ENCODE data around the gene FLT4.
"Not testable (repeated sequence)": the region's sequence is repeated elsewhere in the genome, so short reads cannot be mapped to it uniquely, and the experiment has no call there.

FLT4 gene

DNA sequence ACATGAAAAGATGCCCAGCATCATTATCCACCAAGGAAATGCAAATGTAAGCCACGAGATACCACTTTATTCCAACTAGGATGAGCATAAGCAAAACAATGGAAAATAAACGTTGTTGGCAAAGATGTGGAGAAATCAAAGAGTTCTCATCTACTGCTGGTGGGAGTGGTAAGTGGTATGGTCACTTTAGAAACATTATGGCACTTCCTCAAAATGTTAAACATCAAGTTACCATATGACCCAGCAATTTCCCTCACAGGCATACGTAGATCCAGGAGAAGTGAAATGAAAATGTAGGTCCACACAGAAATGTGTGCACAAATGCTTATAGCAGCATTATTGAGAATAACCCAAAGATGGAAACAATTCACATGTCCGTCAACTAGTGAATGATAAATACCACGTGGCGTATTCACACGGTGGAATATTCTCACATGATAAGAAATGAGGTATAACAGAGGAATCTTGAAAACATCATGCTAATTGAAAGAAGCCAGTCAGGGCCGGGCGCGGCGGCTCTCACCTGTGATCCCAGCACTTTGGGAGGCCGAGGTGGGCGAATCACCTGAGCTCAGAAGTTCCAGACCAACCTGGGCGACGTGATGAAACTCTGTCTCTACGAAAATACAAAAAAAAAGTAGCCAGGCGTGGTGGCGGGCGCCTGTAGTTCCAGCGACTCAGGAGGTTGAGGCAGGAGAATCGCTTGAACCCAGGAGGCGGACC lies 16.4 kb upstream of the FLT4 start:
- Histone ChIP-seq H3K4me3 (ENCODE audit: low read depth, low read length) (no peak overlapping the region), H3K27me3 (replicated peaks) (no peaks in the 10 kb centered on the region), H3K36me3 (replicated peaks) (no peaks in the 10 kb centered on the region), H3K27ac (no peak overlapping the region)
- DNase-seq: no peak
- in situ Hi-C loops (cut with HindIII; ENCODE audit: low pct_ligation_motif_present, low sequenced_read_pairs): no loop called here
- TF ChIP-seq, protein P1, sequence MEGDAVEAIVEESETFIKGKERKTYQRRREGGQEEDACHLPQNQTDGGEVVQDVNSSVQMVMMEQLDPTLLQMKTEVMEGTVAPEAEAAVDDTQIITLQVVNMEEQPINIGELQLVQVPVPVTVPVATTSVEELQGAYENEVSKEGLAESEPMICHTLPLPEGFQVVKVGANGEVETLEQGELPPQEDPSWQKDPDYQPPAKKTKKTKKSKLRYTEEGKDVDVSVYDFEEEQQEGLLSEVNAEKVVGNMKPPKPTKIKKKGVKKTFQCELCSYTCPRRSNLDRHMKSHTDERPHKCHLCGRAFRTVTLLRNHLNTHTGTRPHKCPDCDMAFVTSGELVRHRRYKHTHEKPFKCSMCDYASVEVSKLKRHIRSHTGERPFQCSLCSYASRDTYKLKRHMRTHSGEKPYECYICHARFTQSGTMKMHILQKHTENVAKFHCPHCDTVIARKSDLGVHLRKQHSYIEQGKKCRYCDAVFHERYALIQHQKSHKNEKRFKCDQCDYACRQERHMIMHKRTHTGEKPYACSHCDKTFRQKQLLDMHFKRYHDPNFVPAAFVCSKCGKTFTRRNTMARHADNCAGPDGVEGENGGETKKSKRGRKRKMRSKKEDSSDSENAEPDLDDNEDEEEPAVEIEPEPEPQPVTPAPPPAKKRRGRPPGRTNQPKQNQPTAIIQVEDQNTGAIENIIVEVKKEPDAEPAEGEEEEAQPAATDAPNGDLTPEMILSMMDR (IDR thresholded peaks at IDR 0.05; ENCODE audit: low read depth, low read length, missing control alignments): no peak

DNA sequence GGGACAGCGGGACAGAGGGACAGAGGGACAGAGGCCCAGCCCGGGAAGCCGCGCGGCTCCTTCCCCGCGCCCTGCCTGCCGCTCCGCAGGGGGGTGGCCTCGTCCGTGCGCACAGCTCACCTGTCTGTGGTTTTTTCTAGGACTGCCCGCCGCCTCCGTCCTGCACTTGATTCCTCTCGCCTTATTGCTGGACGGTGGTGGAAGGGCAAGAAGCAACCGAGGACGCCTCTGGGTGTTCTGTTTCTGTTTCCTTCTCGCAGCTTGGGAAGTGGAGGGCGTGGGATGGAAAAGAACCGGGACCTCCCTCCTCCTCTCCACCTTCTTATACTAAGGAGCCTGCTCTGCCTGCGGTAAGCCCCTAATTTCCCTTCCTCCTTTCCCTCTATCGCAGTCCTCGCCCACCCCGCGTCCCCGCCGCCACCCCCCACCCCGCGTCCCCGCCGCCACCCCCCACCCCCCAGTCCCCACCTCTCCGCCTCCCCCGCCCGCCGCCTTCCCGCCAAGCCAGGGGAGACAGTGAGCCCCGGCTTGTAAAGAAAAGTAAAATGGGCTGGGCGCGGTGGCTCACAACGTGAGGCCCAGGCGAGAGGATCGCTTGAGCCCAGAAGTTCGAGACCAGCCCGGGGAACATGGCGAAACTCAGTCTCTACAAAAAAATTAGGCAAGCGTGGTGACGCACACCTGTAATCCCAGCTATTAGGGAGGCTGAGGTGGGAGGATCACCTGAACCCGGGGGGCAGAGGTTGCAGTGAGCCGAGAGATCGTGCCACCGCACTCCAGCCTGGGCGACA lies 9.6 kb upstream of the FLT4 start:
- no peak overlapping the region for H3K4me3 ChIP-seq (ENCODE audit: low read depth, low read length)
- in situ Hi-C loops (cut with HindIII; ENCODE audit: low pct_ligation_motif_present, low sequenced_read_pairs): no loop called here
- TF ChIP-seq, protein P1 (IDR thresholded peaks at IDR 0.05; ENCODE audit: low read depth, low read length, missing control alignments): no peak
- H3K27ac ChIP-seq: no peak overlapping the region
- H3K27me3 ChIP-seq (replicated peaks): peaks cover 6% of the 10 kb centered on the region
- DNase-seq: no peak
- no peaks in the 10 kb centered on the region for H3K36me3 ChIP-seq (replicated peaks)

DNA sequence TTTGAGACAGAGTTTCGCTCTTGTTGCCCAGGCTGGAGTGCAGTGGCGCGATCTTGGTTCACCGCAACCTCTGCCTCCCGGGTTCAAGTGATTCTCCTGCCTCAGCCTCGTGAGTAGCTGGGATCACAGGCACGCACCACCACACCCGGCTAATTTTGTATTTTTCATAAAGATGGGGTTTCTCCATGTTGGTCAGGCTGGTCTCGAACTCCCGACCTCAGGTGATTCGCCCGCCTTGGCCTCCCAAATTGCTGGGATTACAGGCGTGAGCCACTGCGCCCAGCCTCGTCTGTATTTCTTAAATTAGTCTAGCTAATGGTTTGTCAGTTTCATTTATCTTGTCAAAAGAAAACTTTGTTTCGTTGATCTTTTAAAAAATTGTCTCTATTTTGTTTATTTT lies 5.8 kb upstream of the FLT4 start:
- H3K27me3 ChIP-seq (replicated peaks); H3K36me3 ChIP-seq (replicated peaks); DNase-seq; H3K4me3 ChIP-seq (ENCODE audit: low read depth, low read length); in situ Hi-C loops (cut with HindIII; ENCODE audit: low pct_ligation_motif_present, low sequenced_read_pairs); H3K27ac ChIP-seq: not testable (repeated sequence)

DNA sequence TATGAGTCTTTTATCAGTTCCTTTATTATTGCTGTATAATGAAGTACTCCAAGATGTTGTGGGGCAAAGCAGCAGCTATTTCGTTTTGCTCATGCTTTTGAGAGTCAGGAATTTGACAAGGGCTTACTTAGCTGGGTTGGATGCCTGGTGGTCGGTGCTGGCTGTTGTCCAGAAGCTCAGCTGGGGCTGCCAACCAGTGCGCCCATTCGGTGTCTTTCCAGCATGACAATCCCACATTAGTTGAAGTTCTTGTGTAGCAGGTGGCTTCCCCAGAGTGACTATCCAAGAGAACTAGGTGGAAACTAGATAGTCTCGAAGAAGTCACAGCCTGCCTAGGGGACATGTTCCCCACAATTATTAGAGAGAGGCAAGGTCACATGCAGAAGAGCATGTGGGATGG lies 3.4 kb upstream of the FLT4 start:
- peaks cover 22% of the 10 kb centered on the region for H3K27me3 ChIP-seq (replicated peaks)
- in situ Hi-C loops (cut with HindIII; ENCODE audit: low pct_ligation_motif_present, low sequenced_read_pairs): no loop called here
- H3K27ac ChIP-seq: no peak overlapping the region
- DNase-seq: no peak
- TF ChIP-seq, protein P1 (IDR thresholded peaks at IDR 0.05; ENCODE audit: low read depth, low read length, missing control alignments): no peak
- H3K36me3 ChIP-seq (replicated peaks): no peaks in the 10 kb centered on the region
- H3K4me3 ChIP-seq (ENCODE audit: low read depth, low read length): no peak overlapping the region

DNA sequence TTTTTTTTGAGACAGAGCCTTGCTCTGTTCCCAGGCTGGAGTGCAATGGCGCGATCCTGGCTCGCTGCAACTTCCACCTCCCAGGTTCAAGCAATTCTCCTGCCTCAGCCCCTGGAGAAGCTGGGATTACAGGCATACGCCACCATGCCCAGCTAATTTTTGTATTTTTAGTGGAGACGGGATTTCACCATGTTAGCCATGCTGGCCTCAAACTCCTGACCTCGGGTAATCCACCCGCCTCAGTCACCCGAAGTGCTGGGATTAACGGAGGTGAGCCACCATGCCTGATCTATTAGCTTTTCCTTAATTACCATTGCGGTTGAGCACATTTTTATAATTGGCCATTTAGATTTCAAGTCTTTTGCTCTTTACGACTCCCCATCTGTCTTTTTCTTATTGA lies 2.9 kb upstream of the FLT4 start:
- Histone ChIP-seq H3K36me3 (replicated peaks) (no peaks in the 10 kb centered on the region), H3K4me3 (ENCODE audit: low read depth, low read length) (no peak overlapping the region), H3K27me3 (replicated peaks) (peaks cover 24% of the 10 kb centered on the region), H3K27ac (no peak overlapping the region)
- DNase-seq: no peak
- TF ChIP-seq, protein P1 (IDR thresholded peaks at IDR 0.05; ENCODE audit: low read depth, low read length, missing control alignments): no peak
- in situ Hi-C loops (cut with HindIII; ENCODE audit: low pct_ligation_motif_present, low sequenced_read_pairs): no loop called here

DNA sequence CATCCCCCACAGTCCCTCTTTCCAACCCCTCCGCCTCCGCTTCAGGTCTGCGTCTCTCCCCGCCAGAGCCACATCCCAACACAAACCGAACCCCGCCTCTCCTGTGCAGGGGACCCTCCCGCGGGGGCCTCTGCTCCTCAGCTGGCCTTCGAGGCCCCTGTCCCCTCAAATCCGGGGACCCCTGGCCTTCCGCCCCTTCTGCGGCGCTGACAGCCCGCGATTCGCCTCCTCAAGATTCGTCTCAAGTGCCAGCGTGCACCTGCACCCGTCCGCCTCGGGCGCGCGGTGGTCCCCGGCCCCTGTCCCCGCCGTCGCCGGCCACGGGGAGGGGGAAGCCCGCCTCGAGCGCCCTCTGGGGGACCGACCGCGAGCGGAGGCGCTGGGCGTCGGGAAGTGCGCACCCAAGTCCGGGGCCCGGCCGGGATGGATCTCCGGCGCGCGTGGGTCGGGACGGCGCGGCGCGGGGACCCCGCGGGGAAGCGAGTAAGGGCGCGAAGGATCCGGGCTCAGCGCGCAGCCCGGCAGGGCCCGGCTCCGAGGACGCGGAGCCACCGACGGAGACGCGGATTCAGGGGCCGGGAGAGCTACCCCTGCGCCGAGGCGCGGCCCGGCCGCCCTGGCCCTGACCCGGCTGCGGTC lies 623 bp downstream of the FLT4 start:
- H3K4me3 ChIP-seq (ENCODE audit: low read depth, low read length): peak overlapping the region; percentile 22
- TF ChIP-seq, protein P1 (IDR thresholded peaks at IDR 0.05; ENCODE audit: low read depth, low read length, missing control alignments): peak; percentile 13
- in situ Hi-C loops (cut with HindIII; ENCODE audit: low pct_ligation_motif_present, low sequenced_read_pairs): no loop called here
- H3K27ac ChIP-seq: no peak overlapping the region
- H3K27me3 ChIP-seq (replicated peaks): peaks cover 26% of the 10 kb centered on the region
- H3K36me3 ChIP-seq (replicated peaks): no peaks in the 10 kb centered on the region
- DNase-seq: no peak
